SK-N-SH treated with all-trans-retinoic acid at 6 μM for 48 hours (cell line): ENCODE measurements around the gene MCRS1.

Experiments used
- BACH2 ChIP-seq: fragments of 250-450 bp; sonication (Bioruptor Pico); IDR thresholded peaks from 2 replicates; pipeline ENCODE4 v1.9.0; 2021; ENCODE audit warnings: mild to moderate bottlenecking, borderline replicate concordance
- CSDC2 ChIP-seq: fragments of 250-450 bp; sonication (Bioruptor Pico); IDR thresholded peaks from 2 replicates; pipeline ENCODE4 v1.5.0; 2020; ENCODE audit warnings: mild to moderate bottlenecking, moderate library complexity
- CSRNP3 ChIP-seq: fragments of 250-450 bp; sonication (Bioruptor Pico); IDR thresholded peaks from 2 replicates; pipeline ENCODE4 v1.5.1; 2021; ENCODE audit warnings: mild to moderate bottlenecking, moderate library complexity
- ESRRG ChIP-seq: fragments of 250-450 bp; sonication (Bioruptor Pico); IDR thresholded peaks from 2 replicates; pipeline ENCODE4 v1.6.1; 2021; ENCODE audit warnings: mild to moderate bottlenecking
- OSR1 ChIP-seq: fragments of 250-450 bp; sonication (Bioruptor Pico); IDR thresholded peaks from 2 replicates; pipeline ENCODE4 v1.8.0; 2022; ENCODE audit warnings: moderate library complexity, mild to moderate bottlenecking, inconsistent platforms
- PPARA ChIP-seq: fragments of 250-450 bp; sonication (Bioruptor Pico); IDR thresholded peaks from 2 replicates; pipeline ENCODE4 v1.5.0; 2020; ENCODE audit warnings: mild to moderate bottlenecking, borderline replicate concordance
- RARB ChIP-seq: fragments of 250-450 bp; sonication (Bioruptor Pico); IDR thresholded peaks from 2 replicates; pipeline ENCODE4 v1.8.0; 2021; ENCODE audit warnings: mild to moderate bottlenecking, moderate library complexity
- TCF4 ChIP-seq: fragments of 250-450 bp; sonication (Bioruptor Pico); IDR thresholded peaks from 2 replicates; pipeline ENCODE4 v1.8.0; 2021; ENCODE audit warnings: mild to moderate bottlenecking, moderate library complexity, borderline replicate concordance
- ZC3H10 ChIP-seq: fragments of 250-450 bp; sonication (Bioruptor Pico); IDR thresholded peaks from 2 replicates; pipeline ENCODE4 v1.5.1; 2021; ENCODE audit warnings: mild to moderate bottlenecking, moderate library complexity
- ZFP3 ChIP-seq: fragments of 250-450 bp; sonication (Bioruptor Pico); IDR thresholded peaks from 2 replicates; pipeline ENCODE4 v1.5.0; 2020; ENCODE audit warnings: mild to moderate bottlenecking, moderate library complexity
- ZNF565 ChIP-seq: fragments of 450-650 bp; formaldehyde crosslinking; conservative IDR thresholded peaks from 2 replicates; pipeline ENCODE4 v1.5.0; 2020; ENCODE audit warnings: low read depth, mild to moderate bottlenecking, moderate library complexity
- ZNF70 ChIP-seq: fragments of 450-650 bp; formaldehyde crosslinking; IDR thresholded peaks from 2 replicates; pipeline ENCODE4 v1.5.0; 2020; ENCODE audit warnings: mild to moderate bottlenecking, moderate library complexity
- TF ChIP-seq, protein P1 (sequence below): fragments of 250-450 bp; sonication (Bioruptor Pico); IDR thresholded peaks from 2 replicates; pipeline ENCODE4 v1.8.0; 2020; ENCODE audit warnings: mild to moderate bottlenecking, moderate library complexity, borderline replicate concordance

GRCh38 chr12:49518914-49519573 lies 48.9 kb downstream of the MCRS1 start:
- no peak for TF ChIP-seq CSDC2 (CRISPR knock-in tag)
- TF ChIP-seq ESRRG (CRISPR knock-in tag), result no peak
- no peak for TF ChIP-seq CSRNP3 (CRISPR knock-in tag)
- TF ChIP-seq ZFP3 (CRISPR knock-in tag), result no peak
- no peak for TF ChIP-seq BACH2 (CRISPR knock-in tag)
- TF ChIP-seq ZC3H10 (CRISPR knock-in tag), result no peak
- TF ChIP-seq, protein P1, sequence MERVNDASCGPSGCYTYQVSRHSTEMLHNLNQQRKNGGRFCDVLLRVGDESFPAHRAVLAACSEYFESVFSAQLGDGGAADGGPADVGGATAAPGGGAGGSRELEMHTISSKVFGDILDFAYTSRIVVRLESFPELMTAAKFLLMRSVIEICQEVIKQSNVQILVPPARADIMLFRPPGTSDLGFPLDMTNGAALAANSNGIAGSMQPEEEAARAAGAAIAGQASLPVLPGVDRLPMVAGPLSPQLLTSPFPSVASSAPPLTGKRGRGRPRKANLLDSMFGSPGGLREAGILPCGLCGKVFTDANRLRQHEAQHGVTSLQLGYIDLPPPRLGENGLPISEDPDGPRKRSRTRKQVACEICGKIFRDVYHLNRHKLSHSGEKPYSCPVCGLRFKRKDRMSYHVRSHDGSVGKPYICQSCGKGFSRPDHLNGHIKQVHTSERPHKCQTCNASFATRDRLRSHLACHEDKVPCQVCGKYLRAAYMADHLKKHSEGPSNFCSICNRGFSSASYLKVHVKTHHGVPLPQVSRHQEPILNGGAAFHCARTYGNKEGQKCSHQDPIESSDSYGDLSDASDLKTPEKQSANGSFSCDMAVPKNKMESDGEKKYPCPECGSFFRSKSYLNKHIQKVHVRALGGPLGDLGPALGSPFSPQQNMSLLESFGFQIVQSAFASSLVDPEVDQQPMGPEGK (CRISPR knock-in tag), result no peak
- no peak for TF ChIP-seq OSR1 (CRISPR knock-in tag)
- no peak for TF ChIP-seq PPARA (CRISPR knock-in tag)
- TF ChIP-seq ZNF70 (CRISPR knock-in tag), result no peak
- TF ChIP-seq ZNF565 (CRISPR knock-in tag), result no peak
- no peak for TF ChIP-seq TCF4 (CRISPR knock-in tag)
- no peak for TF ChIP-seq RARB
